OCI-LY7 (cell line): Measurements from ENCODE around the gene THEMIS.

Experiments used
- CTCF ChIP-seq: fragments of 200-600 bp; sonication (generic); conservative IDR thresholded peaks from 2 replicates; pipeline ENCODE4 v1.5.1; 2014; ENCODE audit warnings: mild to moderate bottlenecking, antibody characterized with exemption, low read length, moderate library complexity, mixed read lengths
- EZH2phosphoT487 ChIP-seq: fragments of 200-600 bp; sonication (generic); IDR thresholded peaks from 2 replicates; pipeline ENCODE4 v1.6.1; 2018; ENCODE audit warnings: low read depth, borderline replicate concordance, mild to moderate bottlenecking, mixed run types, antibody characterized with exemption, low read length, moderate library complexity, mixed read lengths

GRCh38 chr6:127924031-127924430 lies 23.2 kb upstream of the THEMIS start:
- TF ChIP-seq CTCF = no peak
- TF ChIP-seq EZH2phosphoT487 = no peak
